G401.6 (cell line): ENCODE results near the gene RXRB.

Experiments used
- FAIRE-seq: peaks from 2 replicates; lab custom pipeline; 2012; peaks lifted over from hg19 to GRCh38; lab: Jason Lieb, UNC

The RXRB gene

DNA sequence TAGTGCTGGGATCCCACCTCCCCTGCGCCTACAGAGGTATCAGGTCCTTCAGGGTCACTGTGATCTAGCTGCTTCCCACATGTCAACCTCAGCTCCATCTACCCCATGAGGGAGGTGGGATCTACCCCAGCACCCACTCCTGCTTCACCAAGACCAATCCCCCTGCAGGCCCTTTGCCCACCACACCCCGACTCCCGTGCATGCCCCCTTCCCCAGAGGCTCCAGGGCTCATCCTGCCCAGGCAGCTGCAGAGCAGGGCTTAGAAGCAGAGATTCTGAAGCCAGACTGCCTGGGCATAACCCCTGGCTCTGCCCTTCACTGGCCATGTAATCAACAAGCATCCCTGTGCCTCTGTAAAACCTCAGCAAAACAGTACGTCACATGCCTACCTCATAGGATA is 25.7 kb downstream of the RXRB start:
- FAIRE-seq, result no peak

DNA sequence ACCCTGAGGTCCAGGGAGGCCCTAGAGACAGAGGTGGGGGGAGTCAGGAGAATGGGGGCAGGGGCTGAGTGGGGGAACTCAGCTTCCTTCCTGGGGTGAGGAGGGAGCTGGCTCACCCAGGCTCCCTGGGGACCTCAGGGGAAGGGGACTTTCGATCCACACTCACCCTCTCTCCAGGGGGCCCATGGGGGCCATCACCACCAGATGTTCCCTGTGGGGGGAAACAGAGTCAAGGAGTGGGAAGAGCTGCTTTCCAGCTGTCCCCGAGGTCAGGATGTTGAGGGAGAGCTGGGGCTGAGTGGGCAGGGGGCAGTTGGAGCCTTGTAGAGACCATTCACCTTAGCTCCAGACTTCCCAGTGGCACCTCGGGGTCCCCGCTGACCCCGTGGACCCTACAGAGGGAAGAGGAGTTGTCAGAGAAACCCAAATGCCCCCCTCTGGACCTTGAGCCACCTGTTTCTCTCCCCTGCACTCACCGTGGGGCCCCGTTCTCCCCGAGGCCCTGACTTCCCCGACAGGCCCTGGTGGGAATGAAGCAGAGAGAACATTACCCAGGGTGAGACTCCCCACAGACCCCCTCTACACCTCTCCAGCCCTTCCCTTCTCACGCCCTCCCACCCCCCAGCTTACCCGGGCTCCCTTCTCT is 26.8 kb downstream of the RXRB start:
- FAIRE-seq, result no peak

DNA sequence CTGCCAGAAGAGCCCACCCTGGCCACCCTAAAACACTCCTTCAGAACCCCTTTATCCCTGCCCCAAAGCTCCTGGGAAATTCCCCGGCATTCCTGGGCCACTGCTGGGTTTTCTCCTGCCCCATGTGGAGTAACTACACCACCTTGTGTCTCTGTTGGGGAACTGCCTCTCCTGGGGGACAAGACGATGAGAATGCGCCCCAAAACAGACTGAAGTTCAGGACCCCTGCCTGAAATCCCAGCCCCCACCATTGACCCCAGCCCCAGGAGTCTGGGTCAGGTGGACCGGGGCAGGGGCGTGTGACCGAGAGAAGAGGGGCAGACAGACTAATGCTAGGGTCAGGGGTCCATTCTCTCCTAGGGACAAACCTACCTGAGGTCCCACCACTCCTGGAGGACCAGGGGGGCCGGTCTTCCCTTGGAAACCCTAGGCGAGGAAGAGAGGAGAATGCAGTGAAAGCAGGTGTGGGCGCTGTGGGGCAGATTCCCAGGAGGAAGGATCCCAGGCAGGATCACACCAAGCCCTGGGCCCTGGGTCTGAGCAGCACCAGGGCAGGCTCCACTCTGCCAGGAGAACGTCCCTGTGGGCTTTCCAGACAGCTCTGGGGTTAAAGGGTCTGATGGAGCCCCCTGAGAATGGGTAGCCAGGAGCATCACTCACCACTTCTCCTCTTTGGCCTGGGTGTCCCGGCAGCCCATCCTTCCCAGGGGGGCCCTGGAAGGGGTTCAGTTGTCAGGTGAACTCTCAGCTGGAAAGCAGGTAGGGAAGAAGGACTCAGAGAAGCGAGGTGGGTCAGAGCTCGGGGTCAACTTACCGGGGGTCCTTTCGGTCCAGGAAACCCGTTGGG is 27.6 kb downstream of the RXRB start:
- FAIRE-seq, result no peak

DNA sequence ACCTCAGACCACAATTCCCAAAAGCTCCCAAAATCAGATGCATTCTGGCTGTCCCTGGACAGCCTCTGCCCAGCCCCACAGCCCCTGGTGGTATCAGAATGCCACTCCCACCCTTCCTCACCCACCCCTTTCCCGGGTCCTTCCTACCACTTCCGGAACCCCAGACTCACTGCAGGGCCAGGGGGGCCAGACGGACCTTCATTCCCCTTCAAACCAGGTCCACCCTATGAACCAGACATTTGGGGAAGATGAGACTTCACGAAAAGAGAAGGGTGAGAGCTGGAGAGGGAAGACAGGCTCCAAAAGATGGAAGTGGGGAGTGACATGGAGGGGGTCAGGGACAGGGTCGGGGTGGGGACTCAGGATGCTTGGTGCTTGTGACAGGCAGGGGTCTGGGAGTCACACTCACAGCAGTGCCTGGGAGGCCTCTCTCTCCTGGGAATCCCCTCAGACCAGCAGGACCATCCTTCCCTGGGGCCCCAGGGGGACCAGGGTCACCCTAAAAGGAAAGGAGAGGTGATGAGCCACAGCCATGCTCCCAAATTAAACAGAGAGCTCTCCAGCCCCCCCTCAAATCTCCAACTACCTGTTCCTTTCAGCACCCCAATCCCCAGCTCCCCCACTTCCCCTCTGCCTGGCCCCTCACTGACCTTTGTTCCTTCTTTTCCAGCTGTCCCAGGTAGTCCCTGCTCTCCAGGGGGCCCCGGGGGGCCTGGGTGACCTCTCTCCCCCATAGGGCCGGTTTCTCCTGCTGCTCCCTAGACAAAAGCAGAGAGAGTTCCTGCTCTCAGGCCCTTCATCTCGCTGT is 28.4 kb downstream of the RXRB start:
- FAIRE-seq, result no peak

DNA sequence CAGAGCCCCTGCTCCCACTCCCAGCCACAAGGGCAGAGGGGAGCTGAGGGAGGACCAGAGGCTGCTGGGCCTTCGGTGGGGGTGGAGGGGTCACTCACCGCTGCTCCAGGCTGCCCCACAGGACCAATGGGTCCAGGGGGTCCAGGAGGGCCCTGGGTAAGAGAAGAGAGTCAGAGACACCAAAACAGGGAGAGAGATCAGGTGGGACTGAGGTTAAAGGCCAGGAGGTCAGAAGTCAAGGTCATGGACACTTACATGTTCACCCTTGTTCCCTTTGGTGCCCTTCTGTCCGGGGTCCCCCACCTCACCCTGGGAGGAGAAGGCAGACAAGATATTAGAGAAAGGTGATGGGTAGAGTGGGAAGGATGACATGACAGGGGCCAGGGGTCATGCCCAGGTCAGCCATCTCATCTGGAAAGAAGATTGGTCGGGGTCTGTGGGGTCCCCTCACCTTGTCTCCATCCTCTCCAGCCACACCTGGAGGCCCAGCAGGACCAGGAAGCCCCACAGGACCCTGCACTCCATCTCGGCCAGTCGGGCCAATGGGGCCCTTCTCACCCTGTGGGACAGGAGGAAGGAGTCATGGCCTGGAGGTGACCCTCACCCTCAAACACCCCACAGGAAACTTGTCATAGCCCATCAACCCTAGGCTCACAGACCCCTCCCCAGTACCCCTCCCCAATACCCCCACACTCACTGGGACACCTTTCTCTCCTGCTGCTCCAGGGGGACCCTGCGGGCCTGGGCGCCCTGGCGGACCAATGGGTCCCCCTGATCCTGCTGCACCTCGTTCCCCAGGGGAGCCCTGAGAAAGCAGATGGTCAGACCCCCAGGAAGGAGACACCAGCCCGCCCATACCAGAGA is 29.2 kb downstream of the RXRB start:
- no peak for FAIRE-seq

DNA sequence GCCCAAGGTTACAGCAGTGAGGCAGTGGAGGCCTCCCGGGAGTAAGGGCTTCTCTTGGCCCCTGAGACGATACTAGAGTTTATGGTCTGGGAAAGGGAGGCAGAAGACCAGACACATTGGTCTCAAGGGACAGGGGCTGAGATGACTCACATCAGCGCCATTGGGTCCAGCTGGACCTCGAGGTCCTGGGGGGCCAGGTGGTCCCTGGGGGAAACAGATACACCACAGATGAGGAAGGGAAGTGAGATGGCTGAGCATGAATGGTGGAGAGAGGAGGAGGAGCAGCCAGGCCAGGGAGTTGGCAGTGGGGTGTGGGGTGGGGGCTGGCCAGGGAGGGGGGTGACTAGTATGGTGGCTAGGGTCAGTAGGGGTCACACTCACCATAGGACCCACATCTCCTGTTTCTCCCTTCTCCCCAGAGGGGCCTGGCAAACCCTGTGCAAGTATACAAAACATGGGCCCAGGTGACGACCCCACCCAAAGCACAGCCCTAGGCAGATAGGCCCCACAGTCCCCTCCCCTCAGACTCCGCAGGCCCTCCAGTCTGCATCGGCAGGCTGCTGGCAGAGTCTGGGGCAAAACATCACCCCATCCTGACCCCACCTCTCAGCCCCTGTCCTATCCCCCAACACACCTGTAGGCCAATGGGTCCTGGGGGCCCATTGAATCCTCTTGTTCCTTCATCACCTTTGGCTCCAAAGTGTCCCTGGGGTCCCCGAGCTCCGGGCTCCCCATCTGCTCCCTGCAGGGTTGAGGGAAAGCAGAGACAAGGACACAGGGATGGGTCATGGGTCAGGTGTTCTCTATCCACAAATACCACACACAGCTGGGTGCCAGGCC is 30.1 kb downstream of the RXRB start:
- no peak for FAIRE-seq

DNA sequence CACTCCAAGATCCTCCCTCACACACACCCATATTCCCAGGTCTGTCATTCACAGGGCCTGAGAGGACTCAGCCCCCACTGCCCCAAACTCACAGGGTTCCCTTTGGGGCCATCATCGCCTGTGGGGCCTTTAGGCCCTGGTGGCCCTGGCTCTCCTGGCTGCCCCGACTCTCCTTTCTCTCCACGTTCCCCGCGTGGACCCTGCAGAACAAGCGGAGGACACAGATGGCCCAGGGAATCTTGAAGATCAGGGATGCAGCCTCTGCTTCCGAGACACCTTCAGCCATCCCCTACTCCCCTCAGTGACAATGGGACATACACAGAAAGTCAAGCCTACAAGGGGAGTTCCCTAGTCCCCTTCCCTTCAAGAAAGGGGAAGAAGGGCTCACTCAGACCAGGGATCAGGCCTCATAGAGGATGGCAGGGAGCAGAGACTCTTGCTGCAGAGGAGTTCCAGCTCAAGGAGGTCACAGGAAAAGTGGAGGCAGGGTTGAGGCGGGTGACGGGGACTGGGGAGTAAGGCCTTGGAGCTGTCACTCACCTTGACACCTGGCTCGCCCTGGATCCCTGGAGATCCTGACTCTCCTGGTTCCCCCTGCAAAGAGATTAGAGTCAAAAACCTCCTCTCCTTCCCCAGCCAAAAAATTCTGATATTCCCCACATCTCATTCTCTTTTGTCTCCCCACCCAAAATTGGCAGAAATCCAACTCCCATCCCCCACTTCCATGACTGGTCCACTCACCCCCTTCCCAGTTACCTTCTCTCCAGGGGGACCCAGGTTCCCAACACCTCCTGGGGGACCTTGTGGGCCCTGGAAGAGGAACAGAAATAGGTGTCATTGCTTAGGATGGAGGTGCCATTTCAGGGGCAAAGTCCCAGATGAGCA is 30.9 kb downstream of the RXRB start:
- FAIRE-seq, result no peak

DNA sequence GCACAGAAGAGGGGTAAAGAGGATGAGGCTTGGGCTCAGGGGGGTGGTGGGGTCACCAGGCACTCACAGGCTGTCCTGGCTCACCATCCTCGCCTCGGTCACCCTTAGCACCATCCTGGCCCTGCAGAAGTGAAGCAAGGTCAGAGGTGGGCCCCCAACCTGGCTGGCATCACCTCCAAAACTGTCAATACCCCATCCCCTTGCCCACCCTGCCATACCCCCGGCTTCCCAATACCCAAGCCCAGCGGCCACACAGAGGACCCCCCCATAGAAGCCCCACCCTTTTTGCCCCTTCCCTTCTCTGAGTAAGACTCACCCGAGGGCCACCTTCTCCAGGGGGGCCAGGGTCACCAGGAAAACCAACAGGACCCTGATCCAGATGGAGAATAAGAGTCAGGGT is 31.8 kb downstream of the RXRB start:
- FAIRE-seq, result no peak

DNA sequence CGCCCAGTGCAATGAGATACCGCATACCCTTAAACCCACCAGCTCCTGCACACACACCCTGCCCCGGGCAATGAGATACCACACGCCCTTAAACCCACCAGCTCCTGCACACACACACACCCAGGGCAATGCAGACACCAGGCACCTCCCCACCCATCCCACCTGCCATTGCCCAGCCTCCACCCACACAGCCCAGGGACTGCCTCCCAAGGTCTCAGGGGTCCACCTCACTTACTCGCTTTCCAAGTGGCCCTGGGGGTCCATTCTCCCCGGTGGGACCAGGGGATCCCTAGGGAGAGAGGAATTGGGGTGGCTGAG is 32.2 kb downstream of the RXRB start:
- FAIRE-seq, result no peak

DNA sequence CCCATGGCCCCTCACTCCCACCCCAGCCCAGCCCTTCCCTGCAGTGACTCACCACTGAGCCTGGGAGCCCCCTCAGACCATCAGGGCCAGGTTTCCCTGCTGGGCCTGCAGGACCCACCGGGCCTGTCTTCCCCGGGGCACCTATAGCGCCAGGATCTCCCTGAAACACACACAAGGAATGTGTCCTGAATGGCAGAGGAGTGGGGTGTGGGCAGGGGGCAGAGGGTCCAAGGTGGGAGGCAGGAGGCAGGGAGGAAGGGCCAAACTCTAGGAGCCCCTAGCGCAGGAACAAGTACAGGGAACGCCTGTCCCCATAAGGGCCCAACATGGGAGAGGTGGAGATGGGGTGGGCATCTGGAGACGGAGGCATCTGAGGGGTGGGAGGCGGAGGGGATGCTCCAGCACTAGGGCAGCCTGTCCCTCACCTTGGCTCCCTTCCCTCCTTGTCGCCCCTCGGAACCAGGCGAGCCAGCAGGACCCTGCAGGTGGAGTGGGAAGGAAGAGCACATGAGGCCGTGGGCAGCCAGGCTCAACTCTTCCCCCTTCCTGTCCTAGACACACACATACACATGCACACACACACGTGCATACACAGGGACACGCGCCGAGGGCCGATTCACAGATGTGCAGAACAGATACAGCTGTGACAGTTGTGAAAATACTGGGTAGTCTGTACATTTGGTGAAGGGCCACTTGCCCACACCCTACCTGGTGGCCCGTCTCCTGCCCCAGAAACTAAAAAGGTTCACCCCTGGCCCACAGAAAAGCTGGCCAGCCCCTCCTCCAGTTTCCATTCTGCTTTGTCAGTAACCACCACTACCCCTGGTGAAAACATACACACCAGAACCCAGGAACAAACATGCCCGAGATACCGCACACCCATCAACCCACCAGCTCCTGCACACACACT is 32.8 kb downstream of the RXRB start:
- no peak for FAIRE-seq

DNA sequence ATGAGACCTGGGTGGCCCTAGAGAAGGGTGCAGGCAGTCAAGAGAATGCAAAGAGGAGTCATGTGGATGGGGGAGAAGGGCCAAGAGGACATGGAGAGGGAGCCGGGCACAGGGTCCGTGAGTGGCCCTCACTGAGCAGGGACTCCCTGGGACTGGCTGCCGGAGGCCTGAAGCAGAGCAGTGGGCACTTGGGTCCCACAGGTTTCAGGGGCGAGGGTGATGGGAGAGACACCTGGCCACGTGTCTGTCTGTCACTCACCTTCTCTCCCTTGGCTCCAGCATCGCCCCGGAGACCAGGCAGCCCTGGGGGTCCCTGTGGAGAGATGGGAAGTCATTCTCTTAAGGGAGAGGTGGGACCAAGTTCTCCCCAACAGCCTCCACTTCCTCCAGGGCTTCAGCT is 33.7 kb downstream of the RXRB start:
- FAIRE-seq, result no peak

DNA sequence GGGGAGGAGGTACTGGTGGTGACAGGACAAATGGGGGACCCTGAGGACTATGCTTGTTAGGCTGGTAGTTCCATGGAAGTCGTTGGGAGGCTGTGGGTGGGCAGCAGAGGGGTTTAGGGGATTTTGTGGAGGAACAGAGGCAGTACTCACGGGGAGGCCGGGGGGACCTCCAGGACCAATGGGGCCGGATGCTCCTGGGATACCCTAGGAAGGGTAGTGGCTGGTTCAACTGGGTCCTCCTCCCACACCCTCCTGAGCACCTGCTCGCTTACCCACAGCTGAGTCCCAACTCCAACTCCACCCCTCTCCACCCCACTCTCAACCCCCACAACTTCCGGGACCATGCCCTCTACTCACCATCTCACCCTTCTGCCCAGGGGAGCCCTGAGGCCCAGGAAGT is 34.1 kb downstream of the RXRB start:
- no peak for FAIRE-seq

DNA sequence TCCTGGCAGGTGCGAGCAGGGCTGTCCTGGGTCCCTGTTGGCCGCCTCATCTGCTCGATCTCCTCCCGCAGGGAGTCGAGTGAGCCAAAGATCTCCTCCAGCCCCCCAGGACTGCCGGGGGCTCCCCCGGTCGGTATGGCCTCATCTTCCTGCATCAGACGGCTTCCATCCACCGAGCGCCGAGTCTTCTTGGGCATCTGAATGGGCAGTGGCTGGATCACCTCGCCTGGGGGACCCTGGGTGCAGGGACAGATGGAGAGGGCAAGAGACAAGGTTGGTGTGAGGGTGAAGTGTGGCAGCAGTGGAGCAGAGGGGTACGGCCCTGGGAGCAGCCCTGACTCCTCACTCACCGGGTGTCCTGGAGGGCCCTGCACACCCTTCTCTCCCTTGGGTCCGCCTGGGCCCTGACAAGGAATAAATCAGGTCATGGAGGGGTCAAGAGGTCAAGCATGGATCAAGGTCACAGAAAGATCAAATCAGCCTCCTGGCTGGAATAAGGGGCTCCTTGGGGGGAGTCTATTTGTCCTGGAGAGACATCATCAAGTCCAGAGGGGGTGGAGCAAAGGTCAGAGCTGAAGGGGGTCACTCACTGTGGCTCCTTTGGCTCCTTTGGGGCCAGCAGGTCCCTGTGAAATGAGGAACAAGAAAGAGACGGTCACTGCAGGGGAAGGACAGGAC is 34.7 kb downstream of the RXRB start:
- FAIRE-seq, result no peak

DNA sequence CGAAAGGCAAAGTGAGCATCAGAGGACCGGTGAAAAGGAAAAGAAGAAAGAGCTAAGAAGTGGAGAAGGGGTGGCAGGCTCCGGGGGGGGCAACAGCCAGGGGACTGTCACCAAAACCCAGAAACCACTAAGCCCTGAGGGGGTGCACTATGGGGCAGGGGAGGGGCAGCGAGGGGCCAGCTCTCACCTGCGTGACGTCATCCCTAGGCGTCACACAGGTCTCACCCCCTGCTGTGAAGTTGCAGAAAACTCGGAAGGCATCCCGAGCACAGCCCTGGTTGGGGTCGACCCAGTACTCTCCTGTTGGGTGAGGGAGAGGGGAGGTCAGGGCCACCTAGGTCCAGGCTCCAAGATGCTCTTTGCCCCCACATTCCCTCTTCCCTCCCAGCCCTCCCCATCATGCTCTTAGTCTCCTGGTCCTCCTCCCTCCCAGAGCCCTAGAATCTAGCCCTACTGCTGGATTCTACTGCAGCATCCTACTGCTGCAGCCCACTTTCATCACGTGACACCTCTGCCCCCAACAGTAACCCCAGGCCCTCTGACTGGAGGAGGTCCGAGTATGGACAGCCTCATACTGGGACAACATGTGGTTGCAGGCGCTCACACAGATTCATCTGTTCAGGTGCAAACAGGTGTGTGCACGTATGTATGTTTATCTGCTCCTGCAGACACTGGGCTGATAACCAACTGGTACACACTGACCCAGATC is 35.6 kb downstream of the RXRB start:
- no peak for FAIRE-seq

DNA sequence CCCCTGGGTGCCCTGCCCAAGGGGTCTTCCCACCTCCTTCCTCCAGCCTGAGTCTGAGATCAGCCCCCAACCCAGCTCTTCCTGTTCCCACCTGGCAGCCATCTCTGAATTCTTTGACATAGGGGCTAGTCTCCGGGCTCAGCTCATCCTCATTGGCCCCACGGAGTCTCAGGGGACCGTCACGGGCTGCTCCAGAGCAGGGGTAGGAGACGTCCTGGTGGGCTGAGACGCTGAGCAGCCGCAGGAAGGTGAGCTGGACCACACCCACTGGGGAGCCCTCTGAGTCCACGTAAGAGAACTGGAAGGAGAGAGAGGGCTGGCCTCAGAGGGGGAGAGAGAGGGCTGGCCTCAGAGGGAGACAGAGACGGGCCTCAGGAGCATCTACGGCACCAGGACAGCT is 36.3 kb downstream of the RXRB start:
- FAIRE-seq, result no peak

DNA sequence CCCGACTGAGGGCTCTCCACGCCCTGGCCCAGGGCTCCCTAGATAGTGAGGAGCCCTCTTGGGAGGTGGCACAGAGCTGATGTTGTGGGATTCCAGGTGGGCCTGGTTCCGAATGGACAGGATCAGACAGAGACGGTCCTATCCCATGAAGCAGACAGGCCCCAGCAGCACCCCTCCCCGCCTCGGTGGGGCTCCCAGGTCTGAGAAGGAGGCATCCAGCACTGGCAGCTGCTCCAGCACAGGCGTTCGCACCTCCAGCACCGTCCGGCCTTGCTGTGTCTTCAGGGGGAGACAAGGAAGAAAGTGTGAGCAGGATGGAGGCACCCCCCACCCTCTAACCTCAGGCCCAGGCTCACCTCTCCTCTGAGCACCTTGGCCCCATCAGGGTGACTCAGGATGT is 36.9 kb downstream of the RXRB start:
- no peak for FAIRE-seq

DNA sequence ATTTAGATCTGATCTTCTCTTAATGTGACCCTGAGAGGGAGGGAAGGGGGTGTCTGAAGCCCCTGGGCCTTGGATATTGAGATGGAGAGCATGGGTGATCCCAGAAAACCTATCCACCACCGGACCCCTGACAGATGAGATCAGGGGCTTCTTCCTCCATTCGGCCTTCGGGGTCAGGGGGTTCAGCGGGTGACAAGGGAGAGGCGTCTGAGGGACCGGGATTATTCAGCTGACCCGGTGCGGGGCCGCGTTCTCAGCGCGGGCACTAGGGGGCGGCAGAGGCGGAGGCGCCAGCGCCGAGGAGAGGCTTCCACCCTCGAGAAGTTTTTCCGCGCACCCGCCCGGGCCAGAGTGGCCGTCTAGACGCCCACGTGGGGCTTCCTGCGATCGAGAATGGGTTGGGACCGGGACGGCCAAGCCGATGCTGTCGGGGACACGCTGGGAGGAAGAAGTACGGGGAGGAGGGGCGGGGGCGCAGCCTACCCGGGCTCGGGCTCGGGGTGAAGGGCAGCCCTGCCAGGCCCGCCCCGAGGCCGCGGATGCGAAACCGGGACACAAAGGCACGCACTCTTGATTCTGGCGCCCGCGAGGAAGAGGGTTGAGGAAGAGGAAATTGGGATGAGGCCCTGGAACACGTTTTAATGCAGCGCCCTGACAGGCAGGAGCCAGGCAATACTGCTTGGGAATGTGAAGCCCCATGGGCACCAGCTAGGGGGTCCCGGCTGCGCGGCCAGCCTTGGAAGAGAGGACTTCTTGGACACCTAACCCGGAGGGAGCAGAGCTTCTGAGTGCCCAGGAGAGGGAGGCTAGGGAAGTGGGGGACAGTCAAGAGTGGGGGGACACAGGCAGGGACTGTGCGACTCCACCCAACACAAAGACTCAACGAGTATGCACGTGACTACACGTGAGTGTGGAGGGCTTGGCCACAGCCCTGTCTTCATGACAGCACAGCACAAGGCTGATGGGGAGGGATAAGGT is 38.8 kb downstream of the RXRB start:
- no peak for FAIRE-seq
